Measurements from ENCODE around the gene FBLN2. TPM values are rescaled to one million over a fixed set of nuclear protein-coding genes. Genes with fewer than 3 reads are reported as not detected.
A peak's percentile ranks its signal among the peaks of the same experiment; 100 is the strongest.

The FBLN2 gene
- polyA plus RNA-seq, 3 donors = 0.08 TPM; not detected in 2

DNA sequence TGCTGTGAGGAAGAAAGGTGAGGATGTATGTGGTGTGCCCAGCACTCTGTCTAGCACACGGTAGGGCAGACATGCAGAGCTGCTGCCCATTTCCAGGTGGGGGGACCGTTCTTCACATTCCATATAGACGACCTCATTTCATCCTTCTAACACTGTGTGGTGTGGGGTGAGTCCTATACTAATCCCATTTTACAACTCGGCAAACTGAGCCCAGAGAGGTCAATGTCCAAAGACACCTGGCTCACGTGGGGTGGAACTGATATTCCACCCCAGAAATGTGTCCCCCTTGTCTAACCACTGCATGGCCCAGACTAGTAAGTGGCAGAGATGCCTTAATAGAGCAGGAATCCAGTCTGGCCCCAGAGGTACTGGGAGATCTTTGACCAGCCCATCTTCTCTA is 119.2 kb downstream of the FBLN2 start:
- Histone ChIP-seq H3K9ac (ENCODE audit: insufficient read depth, low read length, poor library complexity, severe bottlenecking) (no peak overlapping the region), H3K36me3 (replicated peaks in 1 of 2; ENCODE audit: control insufficient read depth in 1 of 2, insufficient read depth in 2 of 2, low read length in 2 of 2) (no peaks in the 10 kb centered on the region), H3K4me3 (replicated peaks in 1 of 3; ENCODE audit: low read depth in 2 of 3, low read length in 3 of 3) (no peak overlapping the region), H3K27me3 (ENCODE audit: control insufficient read depth in 2 of 2, insufficient read depth in 2 of 2, low read length in 2 of 2) (no peaks in the 10 kb centered on the region), H3K27ac (ENCODE audit: low read depth in 1 of 2, low read length in 2 of 2) (no peak overlapping the region), H3K4me2 (replicated peaks; ENCODE audit: extremely low read depth, low read length, poor library complexity, severe bottlenecking) (no peak overlapping the region), H3K9me3 (replicated peaks in 1 of 2; ENCODE audit: control insufficient read depth in 1 of 2, insufficient read depth in 1 of 2, low read length in 2 of 2) (peaks cover 0 to 2% of the 10 kb centered on the region in 2 donors), H3K4me1 (ENCODE audit: control insufficient read depth in 1 of 2, insufficient read depth in 2 of 2, low read length in 2 of 2) (no peaks in the 10 kb centered on the region), H2AFZ (ENCODE audit: insufficient read depth, low read depth, low read length, poor library complexity, severe bottlenecking) (no peak overlapping the region), H3K79me2 (ENCODE audit: insufficient read depth, low read length) (no peaks in the 10 kb centered on the region), H4K20me1 (ENCODE audit: insufficient read depth, low read length) (no peaks in the 10 kb centered on the region)
- Mint-ChIP-seq H3K27me3 (ENCODE audit: low read depth in 3 of 3) (peaks cover 2 to 9% (median 2%) of the 10 kb centered on the region in 3 donors), H3K27ac (peak overlapping the region in 1 of 7 donors; percentile 9), H3K9me3 (peaks cover 0 to 7% (median 0%) of the 10 kb centered on the region in 7 donors), H3K4me3 (no peak overlapping the region), H3K4me1 (no peaks in the 10 kb centered on the region), H3K36me3 (no peaks in the 10 kb centered on the region)
- TF ChIP-seq, protein P1, sequence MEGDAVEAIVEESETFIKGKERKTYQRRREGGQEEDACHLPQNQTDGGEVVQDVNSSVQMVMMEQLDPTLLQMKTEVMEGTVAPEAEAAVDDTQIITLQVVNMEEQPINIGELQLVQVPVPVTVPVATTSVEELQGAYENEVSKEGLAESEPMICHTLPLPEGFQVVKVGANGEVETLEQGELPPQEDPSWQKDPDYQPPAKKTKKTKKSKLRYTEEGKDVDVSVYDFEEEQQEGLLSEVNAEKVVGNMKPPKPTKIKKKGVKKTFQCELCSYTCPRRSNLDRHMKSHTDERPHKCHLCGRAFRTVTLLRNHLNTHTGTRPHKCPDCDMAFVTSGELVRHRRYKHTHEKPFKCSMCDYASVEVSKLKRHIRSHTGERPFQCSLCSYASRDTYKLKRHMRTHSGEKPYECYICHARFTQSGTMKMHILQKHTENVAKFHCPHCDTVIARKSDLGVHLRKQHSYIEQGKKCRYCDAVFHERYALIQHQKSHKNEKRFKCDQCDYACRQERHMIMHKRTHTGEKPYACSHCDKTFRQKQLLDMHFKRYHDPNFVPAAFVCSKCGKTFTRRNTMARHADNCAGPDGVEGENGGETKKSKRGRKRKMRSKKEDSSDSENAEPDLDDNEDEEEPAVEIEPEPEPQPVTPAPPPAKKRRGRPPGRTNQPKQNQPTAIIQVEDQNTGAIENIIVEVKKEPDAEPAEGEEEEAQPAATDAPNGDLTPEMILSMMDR (IDR thresholded peaks at IDR 0.05) = no peak
- intact Hi-C loops (cut with micrococcal nuclease) = no loop called here
- no peak for DNase-seq
- WGBS (ENCODE audit: insufficient coverage) = 63% methylated on average over 2 of the region's 5 CpGs

DNA sequence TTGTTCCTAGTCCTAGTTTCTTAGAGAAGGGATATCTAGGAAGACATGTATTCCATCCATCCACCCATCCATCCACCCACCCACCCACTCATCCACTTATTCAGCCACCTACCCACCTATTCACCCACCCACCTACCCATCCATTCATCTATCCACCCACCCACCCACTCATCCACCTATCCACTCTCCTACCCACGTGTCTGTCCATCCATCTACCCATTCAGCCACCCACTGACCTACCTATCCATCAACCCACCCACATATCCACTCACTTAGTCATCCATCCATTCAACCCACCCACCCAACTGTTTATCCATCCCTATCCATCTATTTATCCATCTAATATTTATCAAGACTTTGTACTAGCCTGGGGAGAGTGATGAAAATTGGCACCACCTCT is 120.5 kb downstream of the FBLN2 start:
- WGBS (ENCODE audit: insufficient coverage) = 67% methylated on average over 1 of the region's 1 CpG
- Histone ChIP-seq H3K36me3 (replicated peaks in 1 of 2; ENCODE audit: control insufficient read depth in 1 of 2, insufficient read depth in 2 of 2, low read length in 2 of 2) (no peaks in the 10 kb centered on the region), H2AFZ (ENCODE audit: insufficient read depth, low read depth, low read length, poor library complexity, severe bottlenecking) (no peak overlapping the region), H3K27me3 (ENCODE audit: control insufficient read depth in 2 of 2, insufficient read depth in 2 of 2, low read length in 2 of 2) (no peaks in the 10 kb centered on the region), H3K4me1 (ENCODE audit: control insufficient read depth in 1 of 2, insufficient read depth in 2 of 2, low read length in 2 of 2) (no peaks in the 10 kb centered on the region), H3K4me2 (replicated peaks; ENCODE audit: extremely low read depth, low read length, poor library complexity, severe bottlenecking) (no peak overlapping the region), H3K4me3 (replicated peaks in 1 of 3; ENCODE audit: low read depth in 2 of 3, low read length in 3 of 3) (no peak overlapping the region), H3K79me2 (ENCODE audit: insufficient read depth, low read length) (no peaks in the 10 kb centered on the region), H3K9me3 (replicated peaks in 1 of 2; ENCODE audit: control insufficient read depth in 1 of 2, insufficient read depth in 1 of 2, low read length in 2 of 2) (peaks cover 0 to 2% of the 10 kb centered on the region in 2 donors), H4K20me1 (ENCODE audit: insufficient read depth, low read length) (no peaks in the 10 kb centered on the region), H3K27ac (ENCODE audit: low read depth in 1 of 2, low read length in 2 of 2) (no peak overlapping the region), H3K9ac (ENCODE audit: insufficient read depth, low read length, poor library complexity, severe bottlenecking) (no peak overlapping the region)
- H3K27me3 Mint-ChIP-seq (ENCODE audit: low read depth in 3 of 3) = peaks cover 4 to 10% (median 8%) of the 10 kb centered on the region in 3 donors
- H3K9me3 Mint-ChIP-seq = peaks cover 0 to 7% (median 0%) of the 10 kb centered on the region in 7 donors
- H3K4me3 Mint-ChIP-seq = no peak overlapping the region
- TF ChIP-seq, protein P1 (IDR thresholded peaks at IDR 0.05) = no peak
- no peaks in the 10 kb centered on the region for H3K36me3 Mint-ChIP-seq
- no peak overlapping the region for H3K27ac Mint-ChIP-seq
- DNase-seq = no peak
- H3K4me1 Mint-ChIP-seq = no peaks in the 10 kb centered on the region
- intact Hi-C loops (cut with micrococcal nuclease) = no loop called here

Data from CD14-positive monocyte (primary cell).